ENCODE data around the gene RIMS4.

DNA sequence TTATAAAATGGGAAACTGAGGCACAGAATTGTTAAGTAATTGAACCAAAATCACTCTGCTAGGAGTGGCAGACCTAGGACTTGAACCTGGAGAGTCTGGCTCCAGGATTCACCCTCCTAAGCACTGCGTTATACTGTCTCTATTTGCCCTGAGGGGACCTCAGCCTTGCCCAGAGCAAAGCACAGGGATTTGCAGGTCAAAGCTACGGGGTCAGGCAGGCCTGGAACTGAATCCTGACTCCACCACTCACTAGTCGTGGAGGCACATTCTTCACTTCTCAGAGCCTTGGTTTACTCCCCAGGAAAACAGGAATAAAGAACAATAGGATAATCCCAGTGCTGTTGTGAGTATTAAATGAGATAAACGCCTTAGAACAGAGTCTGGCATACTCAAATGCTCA is 45.3 kb downstream of the RIMS4 start:
- TF ChIP-seq, protein P1, sequence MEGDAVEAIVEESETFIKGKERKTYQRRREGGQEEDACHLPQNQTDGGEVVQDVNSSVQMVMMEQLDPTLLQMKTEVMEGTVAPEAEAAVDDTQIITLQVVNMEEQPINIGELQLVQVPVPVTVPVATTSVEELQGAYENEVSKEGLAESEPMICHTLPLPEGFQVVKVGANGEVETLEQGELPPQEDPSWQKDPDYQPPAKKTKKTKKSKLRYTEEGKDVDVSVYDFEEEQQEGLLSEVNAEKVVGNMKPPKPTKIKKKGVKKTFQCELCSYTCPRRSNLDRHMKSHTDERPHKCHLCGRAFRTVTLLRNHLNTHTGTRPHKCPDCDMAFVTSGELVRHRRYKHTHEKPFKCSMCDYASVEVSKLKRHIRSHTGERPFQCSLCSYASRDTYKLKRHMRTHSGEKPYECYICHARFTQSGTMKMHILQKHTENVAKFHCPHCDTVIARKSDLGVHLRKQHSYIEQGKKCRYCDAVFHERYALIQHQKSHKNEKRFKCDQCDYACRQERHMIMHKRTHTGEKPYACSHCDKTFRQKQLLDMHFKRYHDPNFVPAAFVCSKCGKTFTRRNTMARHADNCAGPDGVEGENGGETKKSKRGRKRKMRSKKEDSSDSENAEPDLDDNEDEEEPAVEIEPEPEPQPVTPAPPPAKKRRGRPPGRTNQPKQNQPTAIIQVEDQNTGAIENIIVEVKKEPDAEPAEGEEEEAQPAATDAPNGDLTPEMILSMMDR (IDR thresholded peaks at IDR 0.05): no peak
- TF ChIP-seq POLR2A (IDR thresholded peaks at IDR 0.05): no peak

Measured in thyroid gland (tissue), 4 donors.